ENCODE measurements around the gene RLBP1. TPM values are rescaled to one million over a fixed set of nuclear protein-coding genes. Genes with fewer than 3 reads are reported as not detected.

The RLBP1 gene
- total and polyA plus RNA-seq, 2 of the 13 experiments (the other 11 are each of a cell fraction or from before 2014, with no cell fraction given) = 0.07 TPM; not detected in 1

- TF ChIP-seq, protein P1, sequence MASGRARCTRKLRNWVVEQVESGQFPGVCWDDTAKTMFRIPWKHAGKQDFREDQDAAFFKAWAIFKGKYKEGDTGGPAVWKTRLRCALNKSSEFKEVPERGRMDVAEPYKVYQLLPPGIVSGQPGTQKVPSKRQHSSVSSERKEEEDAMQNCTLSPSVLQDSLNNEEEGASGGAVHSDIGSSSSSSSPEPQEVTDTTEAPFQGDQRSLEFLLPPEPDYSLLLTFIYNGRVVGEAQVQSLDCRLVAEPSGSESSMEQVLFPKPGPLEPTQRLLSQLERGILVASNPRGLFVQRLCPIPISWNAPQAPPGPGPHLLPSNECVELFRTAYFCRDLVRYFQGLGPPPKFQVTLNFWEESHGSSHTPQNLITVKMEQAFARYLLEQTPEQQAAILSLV (CRISPR knock-in tag; IDR thresholded peaks at IDR 0.05; ENCODE audit: borderline replicate concordance) = peak; percentile 81; the same call in 1 of the 2 replicates
- TF ChIP-seq FOSL1 (CRISPR knock-in tag; IDR thresholded peaks at IDR 0.05; ENCODE audit: borderline replicate concordance) (no peak), ZNF484 (CRISPR knock-in tag; IDR thresholded peaks at IDR 0.05; ENCODE audit: borderline replicate concordance, low read depth) (no peak), ZNF781 (CRISPR knock-in tag; IDR thresholded peaks at IDR 0.05; ENCODE audit: borderline replicate concordance, not compliant biosample characterization) (no peak), ZBTB38 (CRISPR knock-in tag; IDR thresholded peaks at IDR 0.05) (peak; percentile 46; the same call in 1 of the 2 replicates), ZNF33A (CRISPR knock-in tag; IDR thresholded peaks at IDR 0.05; ENCODE audit: borderline replicate concordance) (no peak), NCOA5 (CRISPR knock-in tag; IDR thresholded peaks at IDR 0.05) (no peak), ZNF496 (CRISPR knock-in tag; IDR thresholded peaks at IDR 0.05; ENCODE audit: insufficient replicate concordance) (no peak), ZNF782 (CRISPR knock-in tag; IDR thresholded peaks at IDR 0.05; ENCODE audit: borderline replicate concordance) (no peak), HINFP (CRISPR knock-in tag; IDR thresholded peaks at IDR 0.05; ENCODE audit: low read depth) (peak; percentile 43; the same call in 1 of the 2 replicates), YEATS2 (CRISPR knock-in tag; IDR thresholded peaks at IDR 0.05; ENCODE audit: borderline replicate concordance) (peak; percentile 81), ZNF136 (CRISPR knock-in tag; IDR thresholded peaks at IDR 0.05; ENCODE audit: low read depth) (peak; percentile 66; the same call in 1 of the 2 replicates), TBX3 (IDR thresholded peaks at IDR 0.05; ENCODE audit: borderline replicate concordance) (0 out of 2 replicates have a peak, but pooled peaks have one; percentile 13), MTF2 (CRISPR knock-in tag; IDR thresholded peaks at IDR 0.05; ENCODE audit: borderline replicate concordance) (peak; percentile 81; the same call in 1 of the 2 replicates), ZIK1 (CRISPR knock-in tag; IDR thresholded peaks at IDR 0.05; ENCODE audit: borderline replicate concordance, low read depth) (peak; percentile 74; the same call in 1 of the 2 replicates), PHF20 (CRISPR knock-in tag; IDR thresholded peaks at IDR 0.05) (peak; percentile 83), NFE2L1 (CRISPR knock-in tag; IDR thresholded peaks at IDR 0.05; ENCODE audit: borderline replicate concordance) (no peak), SKI (IDR thresholded peaks at IDR 0.05; ENCODE audit: partially characterized antibody) (no peak), DNMT1 (CRISPR knock-in tag; IDR thresholded peaks at IDR 0.05) (no peak), SIN3B (IDR thresholded peaks at IDR 0.05; ENCODE audit: low read length) (peak; percentile 98), FIP1L1 (IDR thresholded peaks at IDR 0.05; ENCODE audit: borderline replicate concordance, insufficient read depth, low read depth, low read length) (no peak)
- TF ChIP-seq, protein P2, sequence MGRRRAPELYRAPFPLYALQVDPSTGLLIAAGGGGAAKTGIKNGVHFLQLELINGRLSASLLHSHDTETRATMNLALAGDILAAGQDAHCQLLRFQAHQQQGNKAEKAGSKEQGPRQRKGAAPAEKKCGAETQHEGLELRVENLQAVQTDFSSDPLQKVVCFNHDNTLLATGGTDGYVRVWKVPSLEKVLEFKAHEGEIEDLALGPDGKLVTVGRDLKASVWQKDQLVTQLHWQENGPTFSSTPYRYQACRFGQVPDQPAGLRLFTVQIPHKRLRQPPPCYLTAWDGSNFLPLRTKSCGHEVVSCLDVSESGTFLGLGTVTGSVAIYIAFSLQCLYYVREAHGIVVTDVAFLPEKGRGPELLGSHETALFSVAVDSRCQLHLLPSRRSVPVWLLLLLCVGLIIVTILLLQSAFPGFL (CRISPR knock-in tag; IDR thresholded peaks at IDR 0.05) = no peak
- TF ChIP-seq, protein P3, sequence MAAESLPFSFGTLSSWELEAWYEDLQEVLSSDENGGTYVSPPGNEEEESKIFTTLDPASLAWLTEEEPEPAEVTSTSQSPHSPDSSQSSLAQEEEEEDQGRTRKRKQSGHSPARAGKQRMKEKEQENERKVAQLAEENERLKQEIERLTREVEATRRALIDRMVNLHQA (CRISPR knock-in tag; IDR thresholded peaks at IDR 0.05) = no peak
- TF ChIP-seq, protein P4, sequence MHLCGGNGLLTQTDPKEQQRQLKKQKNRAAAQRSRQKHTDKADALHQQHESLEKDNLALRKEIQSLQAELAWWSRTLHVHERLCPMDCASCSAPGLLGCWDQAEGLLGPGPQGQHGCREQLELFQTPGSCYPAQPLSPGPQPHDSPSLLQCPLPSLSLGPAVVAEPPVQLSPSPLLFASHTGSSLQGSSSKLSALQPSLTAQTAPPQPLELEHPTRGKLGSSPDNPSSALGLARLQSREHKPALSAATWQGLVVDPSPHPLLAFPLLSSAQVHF (CRISPR knock-in tag; IDR thresholded peaks at IDR 0.05) = peak; percentile 57; the same call in 1 of the 2 replicates
Observed at GRCh38 chr15:89243691-89244573, 22.6 kb upstream of the RLBP1 start, which contains the start of gene FANCI (continued).

Data from HepG2 (cell line).